HCT116 (cell line): ENCODE data around the gene GRIK3. TPM values are rescaled to one million over a fixed set of nuclear protein-coding genes. Genes with fewer than 3 reads are reported as not detected.

Experiments used
- ATAC-seq: fragments of 200-7000 bp; cut with Tn5 transposase; 2 replicates; pipeline ENCODE4 v1.9.1; 2020; ENCODE audit warnings: mild to moderate bottlenecking, moderate library complexity
- BruUV-seq: library from RNA; stranded (reverse); fragments of 400-500 nt; replicated peaks from 2 replicates; lab custom pipeline; 2021; lab: Mats Ljungman, UMichigan
- CTCF ChIA-PET: fragments of 300-600 bp; sonication (Branson Sonifier 250); formaldehyde crosslinking; loops from one replicate; lab custom pipeline; 2021; ENCODE audit warnings: antibody characterized with exemption; lab: Charles Lee
- POLR2A ChIA-PET: fragments of 300-600, 350-600 bp; sonication (Branson Sonifier 250); formaldehyde crosslinking; loops from one replicate; lab custom pipeline; 2021; ENCODE audit warnings: antibody characterized with exemption; lab: Charles Lee
- RAD21 ChIA-PET, 2 experiments: fragments of 300-600 bp; sonication (Branson Sonifier 250); formaldehyde crosslinking; loops; one replicate each; lab custom pipeline; 2023; ENCODE audit warnings: low total read pairs in 2 of 2; ENCODE audit not compliant: uncharacterized antibody in 2 of 2, unreplicated experiment in 2 of 2, low non-redundant PET in 1 of 2; lab: Charles Lee
- DNase-seq: peaks from one replicate; pipeline ENCODE4 v3.0.0-alpha.2; 2010; ENCODE audit warnings: low read depth, low spot score
- H2AFZ ChIP-seq: fragments of 200-600 bp; shearing (Covaris generic), sonication (generic); 2 replicates; pipeline ENCODE4 v1.6.1; 2017; ENCODE audit warnings: low read depth, mixed run types, mixed read lengths, antibody characterized with exemption, low read length; ENCODE audit not compliant: poor library complexity, severe bottlenecking
- H3K27ac ChIP-seq: 2 replicates; pipeline ENCODE4 v1.5.1; 2012; ENCODE audit warnings: low read depth, low read length
- H3K27me3 ChIP-seq: fragments of 200-600 bp; sonication (generic); 2 replicates; pipeline ENCODE4 v1.6.1; 2016; ENCODE audit warnings: mixed run types, low read length, mixed read lengths; ENCODE audit not compliant: insufficient read depth
- H3K36me3 ChIP-seq, 2 experiments: fragments of 200-500 bp in 1 of 2; fragments of 200-600 bp in 1 of 2; sonication (Bioruptor generic) in 1 of 2; sonication (generic) in 1 of 2; 2 replicates each; pipeline versions ENCODE4 v1.5.1 to v1.6.1; 2014 to 2016; ENCODE audit warnings: low read length in 2 of 2, inconsistent platforms in 1 of 2, mixed read lengths in 1 of 2, mixed run types in 1 of 2; ENCODE audit not compliant: insufficient read depth in 2 of 2, control insufficient read depth in 1 of 2
- H3K4me1 ChIP-seq, 2 experiments: fragments of 200-600 bp in 1 of 2; sonication (generic) in 1 of 2; 2 replicates each; pipeline versions ENCODE4 v1.5.1 to v1.6.1; 2012 to 2017; ENCODE audit warnings: low read length in 2 of 2, inconsistent platforms in 1 of 2, mild to moderate bottlenecking in 1 of 2, mixed read lengths in 1 of 2, mixed run types in 1 of 2, moderate library complexity in 1 of 2; ENCODE audit not compliant: insufficient read depth in 2 of 2, control insufficient read depth in 1 of 2
- H3K4me2 ChIP-seq: fragments of 200-600 bp; sonication (generic); 2 replicates; pipeline ENCODE4 v1.6.1; 2017; ENCODE audit warnings: mixed run types, low read length, mixed read lengths
- H3K4me3 ChIP-seq, 2 experiments: fragments of 200-600 bp in 1 of 2; sonication (generic) in 1 of 2; replicated peaks in 1 of 2; 2 replicates each; pipeline ENCODE4 v1.5.1; 2011 to 2016; ENCODE audit warnings: low read length in 2 of 2, control low read depth in 1 of 2, low read depth in 1 of 2, mild to moderate bottlenecking in 1 of 2, mixed read lengths in 1 of 2, mixed run types in 1 of 2
- H3K79me2 ChIP-seq: fragments of 200-600 bp; sonication (generic); 2 replicates; pipeline ENCODE4 v1.6.1; 2017; ENCODE audit warnings: mild to moderate bottlenecking, mixed run types, low read length, moderate library complexity, mixed read lengths; ENCODE audit not compliant: insufficient read depth
- H3K9ac ChIP-seq: fragments of 200-600 bp; sonication (generic); 2 replicates; pipeline ENCODE4 v1.6.1; 2016; ENCODE audit warnings: low read length, mixed read lengths
- H3K9me2 ChIP-seq: fragments of 200-600 bp; sonication (generic), shearing (Covaris generic); 2 replicates; pipeline ENCODE4 v1.6.1; 2017; ENCODE audit warnings: mixed run types, mild to moderate bottlenecking, moderate library complexity; ENCODE audit not compliant: insufficient read depth
- H3K9me3 ChIP-seq, 2 experiments: fragments of 200-500 bp in 1 of 2; fragments of 200-600 bp in 1 of 2; sonication (Bioruptor generic) in 1 of 2; sonication (generic) in 1 of 2; 2 replicates each; pipeline ENCODE4 v1.6.1; 2014 to 2017; ENCODE audit warnings: low read length in 2 of 2, mixed read lengths in 2 of 2, inconsistent platforms in 1 of 2, low read depth in 1 of 2, mild to moderate bottlenecking in 1 of 2, mixed run types in 1 of 2, moderate library complexity in 1 of 2; ENCODE audit not compliant: control insufficient read depth in 1 of 2, insufficient read depth in 1 of 2
- H4K20me1 ChIP-seq: fragments of 200-600 bp; sonication (generic), shearing (Covaris generic); 2 replicates; pipeline ENCODE4 v1.6.1; 2017; ENCODE audit warnings: mixed run types, mild to moderate bottlenecking, moderate library complexity; ENCODE audit not compliant: insufficient read depth
- CBX3 ChIP-seq: IDR thresholded peaks from 2 replicates; pipeline ENCODE4 v1.6.1; 2012; ENCODE audit warnings: low read depth
- CEBPB ChIP-seq: IDR thresholded peaks from 2 replicates; pipeline ENCODE4 v1.6.1; 2012; ENCODE audit warnings: low read depth
- CTCF ChIP-seq, 3 experiments: fragments of 200-600 bp in 1 of 3; sonication (generic) in 1 of 3; IDR thresholded peaks in 2 of 3; conservative IDR thresholded peaks in 1 of 3; 2 replicates each; pipeline ENCODE4 v1.5.1; 2012 to 2017; ENCODE audit warnings: low read depth in 2 of 3, low read length in 2 of 3, antibody characterized with exemption in 1 of 3, borderline replicate concordance in 1 of 3, control low read depth in 1 of 3, mild to moderate bottlenecking in 1 of 3, mixed read lengths in 1 of 3, mixed run types in 1 of 3, moderate library complexity in 1 of 3; ENCODE audit not compliant: insufficient read depth in 1 of 3
- ELF1 ChIP-seq: IDR thresholded peaks from 2 replicates; pipeline ENCODE4 v1.6.1; 2012; ENCODE audit warnings: low read depth, borderline replicate concordance
- EZH2 ChIP-seq: fragments of 200-600 bp; sonication (generic); IDR thresholded peaks from 2 replicates; pipeline ENCODE4 v1.6.1; 2017; ENCODE audit warnings: antibody characterized with exemption, mixed run types
- FOSL1 ChIP-seq: IDR thresholded peaks from 2 replicates; pipeline ENCODE4 v1.6.1; 2012; ENCODE audit warnings: low read depth
- JUND ChIP-seq: IDR thresholded peaks from 2 replicates; pipeline ENCODE4 v1.6.1; 2012
- POLR2AphosphoS5 ChIP-seq: IDR thresholded peaks from 2 replicates; pipeline ENCODE4 v1.6.1; 2011; ENCODE audit warnings: mild to moderate bottlenecking, low read depth, low read length, moderate library complexity
- RAD21 ChIP-seq: IDR thresholded peaks from 2 replicates; pipeline ENCODE4 v1.6.1; 2012; ENCODE audit warnings: low read depth, mild to moderate bottlenecking
- SP1 ChIP-seq: IDR thresholded peaks from 2 replicates; pipeline ENCODE4 v1.6.1; 2012; ENCODE audit warnings: low read depth
- SRF ChIP-seq: IDR thresholded peaks from 2 replicates; pipeline ENCODE4 v1.6.1; 2012; ENCODE audit warnings: low read depth
- ZBTB33 ChIP-seq: IDR thresholded peaks from 2 replicates; pipeline ENCODE4 v1.6.1; 2011; ENCODE audit warnings: mild to moderate bottlenecking, low read length, moderate library complexity; ENCODE audit not compliant: insufficient replicate concordance; ENCODE audit errors: extremely low read depth
- ZFX ChIP-seq: fragments of 450-650 bp; IDR thresholded peaks from 2 replicates; pipeline ENCODE4 v1.6.1; 2017
- ZNF274 ChIP-seq: fragments of 200-500 bp; sonication (Bioruptor generic); IDR thresholded peaks from 2 replicates; pipeline ENCODE4 v1.6.1; 2014; ENCODE audit warnings: mild to moderate bottlenecking, low read depth, low read length, inconsistent platforms
- intact Hi-C: fragments of 100-400 bp; cut with micrococcal nuclease; formaldehyde crosslinking; loops from 2 replicates; pipeline ENCODE4 v1.10.0; 2022
- total RNA-seq: library from RNA; stranded (reverse); gene quantifications from one replicate; pipeline ENCODE4 v1.2.1, GENCODE V29; 2021; ENCODE audit not compliant: unreplicated experiment

Gene GRIK3
- total RNA-seq, 1 experiment from 2014 or later, result not detected

- no peaks in the 10 kb centered on the region for H3K9me3 ChIP-seq
- POLR2A ChIA-PET, result no interaction called here
- H3K4me2 ChIP-seq, result no peak overlapping the region
- no peak overlapping the region for H3K9ac ChIP-seq
- intact Hi-C loops, result no loop called here
- no peaks in the 10 kb centered on the region for H3K4me1 ChIP-seq
- peaks cover 44% of the 10 kb centered on the region for H3K27me3 ChIP-seq
- DNase-seq (no peak), ATAC-seq (no peak)
- H3K36me3 ChIP-seq, result no peaks in the 10 kb centered on the region
- CTCF ChIA-PET, result interaction anchor here (0.6 kb wide), 1 partner anchor 1014 kb away, joined by 3 read pairs; no protein-coding TSS in a partner anchor
- no peaks in the 10 kb centered on the region for H3K9me2 ChIP-seq
- RAD21 ChIA-PET, result no interaction called here
- no peaks in the 10 kb centered on the region for H3K79me2 ChIP-seq
- H2AFZ ChIP-seq, result no peak overlapping the region
- no peak overlapping the region for H3K27ac ChIP-seq
- no peak for TF ChIP-seq SRF
- no peak for TF ChIP-seq FOSL1
- no peak for TF ChIP-seq ZBTB33
- no peak for TF ChIP-seq RAD21
- TF ChIP-seq ELF1, result no peak
- no peak for TF ChIP-seq CEBPB
- TF ChIP-seq SP1, result no peak
- no peak for TF ChIP-seq JUND
- TF ChIP-seq CBX3, result no peak
- TF ChIP-seq POLR2AphosphoS5, result no peak
- no peak for TF ChIP-seq ZFX
- TF ChIP-seq CTCF (IDR thresholded peaks at IDR 0.05 in 2 of 3, conservative IDR thresholded peaks at IDR 0.05 in 1 of 3; ENCODE audit: borderline replicate concordance in 1 of 3, insufficient read depth in 1 of 3, low read depth in 2 of 3, low read length in 2 of 3), result no peak
- TF ChIP-seq EZH2, result no peak
- no peak for TF ChIP-seq ZNF274
- BruUV-seq, result no TSS peak
- H4K20me1 ChIP-seq, result no peaks in the 10 kb centered on the region
- H3K4me3 ChIP-seq, result no peak overlapping the region
These were observed 153.9 kb downstream of the GRIK3 start for GRCh38 chr1:36880155-36881067.
